ENCODE data around the gene ZNF138. TPM values are rescaled to one million over a fixed set of nuclear protein-coding genes. Genes with fewer than 3 reads are reported as not detected.

ZNF138 gene
- total and polyA plus RNA-seq, 2 of the 8 experiments (the other 6 are each of a cell fraction or from before 2014, with no cell fraction given): 7.5 to 22.6 TPM

DNA sequence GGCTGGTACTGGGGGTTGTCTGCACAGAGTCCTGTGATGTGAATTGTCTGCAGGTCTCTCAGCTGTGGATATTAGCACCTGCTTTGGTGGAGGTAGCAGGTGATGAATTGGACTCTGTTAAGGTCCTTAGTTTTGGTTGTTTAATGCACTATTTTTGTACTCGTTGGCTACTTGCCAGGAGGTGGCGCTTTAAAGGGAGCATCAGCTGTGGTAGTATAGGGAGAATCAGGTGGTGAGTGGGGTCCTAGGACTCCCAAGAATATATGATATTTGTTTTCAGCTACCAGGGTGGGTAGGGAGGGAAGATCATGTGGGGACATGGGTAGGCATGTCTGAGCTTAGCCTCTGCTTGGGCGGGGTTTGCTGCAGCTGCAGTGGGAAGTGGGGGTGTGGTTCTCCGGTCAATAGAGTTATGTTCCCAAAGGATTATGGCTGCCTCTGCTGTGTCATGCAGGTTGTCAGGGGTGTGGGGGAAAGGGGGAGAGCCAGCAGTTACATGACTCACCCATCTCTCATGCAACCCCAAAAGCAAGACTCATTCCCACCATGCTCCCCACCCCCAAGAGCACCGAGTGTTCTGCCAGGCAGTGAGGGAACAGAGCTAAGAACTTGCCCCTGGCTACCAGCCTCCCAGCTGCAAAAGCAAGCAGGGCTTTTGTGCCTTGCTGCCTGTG lies 55.2 kb downstream of the ZNF138 start:
- Histone ChIP-seq H4K5ac (ENCODE audit: insufficient read length, low read depth, low read length) (no peak overlapping the region), H4K8ac (ENCODE audit: extremely low read depth, insufficient read depth, low read length) (no peak overlapping the region), H4K20me1 (replicated peaks in 1 of 2; ENCODE audit: control insufficient read depth in 1 of 2, insufficient read depth in 2 of 2, low read length in 2 of 2) (no peaks in the 10 kb centered on the region), H4K91ac (replicated peaks; ENCODE audit: insufficient read length, low read length) (no peak overlapping the region), H3K23me2 (ENCODE audit: low read depth, low read length) (no peaks in the 10 kb centered on the region), H3K27me3 (replicated peaks in 1 of 4; ENCODE audit: control insufficient read depth in 3 of 4, extremely low read depth in 1 of 4, insufficient read depth in 3 of 4, low read length in 3 of 4) (no peaks in the 10 kb centered on the region), H2BK12ac (ENCODE audit: low read depth, low read length) (no peak overlapping the region), H2BK15ac (ENCODE audit: low read length) (no peak overlapping the region), H2BK20ac (ENCODE audit: low read length) (no peak overlapping the region), H3K9me3 (ENCODE audit: insufficient read depth in 2 of 2, low read depth in 1 of 2, low read length in 1 of 2) (no peaks in the 10 kb centered on the region), H3K14ac (ENCODE audit: insufficient read length) (no peak overlapping the region), H3K27ac (ENCODE audit: low read depth, low read length) (no peak overlapping the region), H3K79me1 (ENCODE audit: low read depth, low read length) (no peaks in the 10 kb centered on the region), H3K4ac (replicated peaks; ENCODE audit: insufficient read length, low read depth, low read length) (no peak overlapping the region), H2AFZ (ENCODE audit: low read length) (no peak overlapping the region), H2BK5ac (ENCODE audit: low read depth, low read length) (no peak overlapping the region), H2BK120ac (replicated peaks; ENCODE audit: low read depth, low read length) (no peak overlapping the region), H3K9ac (replicated peaks in 1 of 4; ENCODE audit: extremely low read depth in 1 of 4, low read depth in 3 of 4, low read length in 3 of 4) (no peak overlapping the region), H3K23ac (ENCODE audit: insufficient read length) (no peak overlapping the region), H3K4me1 (replicated peaks in 1 of 4; ENCODE audit: control insufficient read depth in 3 of 4, insufficient read depth in 4 of 4, low read length in 3 of 4) (no peaks in the 10 kb centered on the region), H2AK5ac (ENCODE audit: low read depth, low read length) (no peak overlapping the region), H3K4me2 (ENCODE audit: insufficient read depth in 1 of 2, low read depth in 2 of 2, low read length in 2 of 2) (no peak overlapping the region), H3K4me3 (ENCODE audit: extremely low read depth in 1 of 4, insufficient read depth in 2 of 4, low read depth in 3 of 4, low read length in 4 of 4) (no peak overlapping the region), H3K18ac (ENCODE audit: extremely low read depth, low read length) (no peak overlapping the region), H3K56ac (replicated peaks; ENCODE audit: insufficient read length, low read depth, low read length) (no peak overlapping the region), H3K36me3 (ENCODE audit: control insufficient read depth in 2 of 4, insufficient read depth in 4 of 4, low read length in 3 of 4) (no peaks in the 10 kb centered on the region), H3K79me2 (ENCODE audit: control insufficient read depth in 1 of 2, insufficient read depth in 2 of 2, low read length in 2 of 2) (no peaks in the 10 kb centered on the region)
- ChIA-PET POLR2A (ENCODE audit: partially characterized antibody) (interaction anchor here (1.1 kb wide), 1 partner anchor 32 kb away, joined by 3 read pairs; no protein-coding TSS in a partner anchor), CTCF (ENCODE audit: partially characterized antibody) (interaction anchor here (0.6 to 1.8 kb wide), 7 partner anchors 9 to 102 kb away, joined by 3 to 7 read pairs (median 4); partner anchors contain the start of gene ZNF138)
- WGBS, 2 experiments (ENCODE audit: extremely low coverage in 1 of 2, insufficient coverage in 1 of 2, insufficient read length in 1 of 2, insufficient replicate concordance in 2 of 2, low coverage in 1 of 2, low lambda C conversion rate in 2 of 2, missing lambda C conversion rate in 1 of 2): 75% methylated on average over 3 of the region's 5 CpGs; no CpG with 5 or more reads in 1 of the 2 experiments
- DNase-seq (ENCODE audit: low read depth in 1 of 2, low spot score in 2 of 2) (no peak), FAIRE-seq (peak; percentile 50)
- TF ChIP-seq CTCF (IDR thresholded peaks at IDR 0.05; ENCODE audit: control extremely low read depth in 1 of 3, insufficient read depth in 1 of 3, low read depth in 1 of 3, low read length in 3 of 3): peak in 1 of 3 experiments; percentile 51; a peak in 2 of 4 replicates
- no peak for TF ChIP-seq KDM5A (IDR thresholded peaks at IDR 0.05; ENCODE audit: low read length)
- TF ChIP-seq ATF3 (IDR thresholded peaks at IDR 0.05; ENCODE audit: insufficient read depth, low read depth, low read length): no peak
- no peak for TF ChIP-seq CREB1 (IDR thresholded peaks at IDR 0.05)
- peak; percentile 30 to 33; a peak in 3 of 4 replicates for TF ChIP-seq RAD21 (IDR thresholded peaks at IDR 0.05 in 1 of 2, conservative IDR thresholded peaks at IDR 0.05 in 1 of 2; ENCODE audit: low read depth in 2 of 2, low read length in 2 of 2)
- TF ChIP-seq, protein P1, sequence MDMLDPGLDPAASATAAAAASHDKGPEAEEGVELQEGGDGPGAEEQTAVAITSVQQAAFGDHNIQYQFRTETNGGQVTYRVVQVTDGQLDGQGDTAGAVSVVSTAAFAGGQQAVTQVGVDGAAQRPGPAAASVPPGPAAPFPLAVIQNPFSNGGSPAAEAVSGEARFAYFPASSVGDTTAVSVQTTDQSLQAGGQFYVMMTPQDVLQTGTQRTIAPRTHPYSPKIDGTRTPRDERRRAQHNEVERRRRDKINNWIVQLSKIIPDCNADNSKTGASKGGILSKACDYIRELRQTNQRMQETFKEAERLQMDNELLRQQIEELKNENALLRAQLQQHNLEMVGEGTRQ (IDR thresholded peaks at IDR 0.05; ENCODE audit: low read length): no peak
